DND-41 (cell line): ENCODE results near the gene GLDN.

Experiments used
- ATAC-seq: fragments of 200-7000 bp; cut with Tn5 transposase; 3 replicates; pipeline ENCODE4 v1.9.1; 2021; ENCODE audit warnings: low read depth; ENCODE audit not compliant: insufficient read depth
- DNase-seq: peaks from one replicate; pipeline ENCODE4 v3.0.0-alpha.2; 2020
- H2AFZ ChIP-seq: 2 replicates; pipeline ENCODE4 v1.6.0; 2012; ENCODE audit warnings: low read depth, low read length
- H3K27ac ChIP-seq: 2 replicates; pipeline ENCODE4 v1.5.1; 2012; ENCODE audit warnings: low read length, inconsistent platforms
- H3K27me3 ChIP-seq: fragments of 200-600 bp; sonication (generic); 2 replicates; pipeline ENCODE4 v1.6.0; 2012; ENCODE audit warnings: low read length, mild to moderate bottlenecking, inconsistent platforms; ENCODE audit not compliant: insufficient read depth, poor library complexity
- H3K36me3 ChIP-seq: 2 replicates; pipeline ENCODE4 v1.5.1; 2012; ENCODE audit warnings: low read length, inconsistent platforms; ENCODE audit not compliant: insufficient read depth
- H3K4me1 ChIP-seq: 2 replicates; pipeline ENCODE4 v1.5.1; 2012; ENCODE audit warnings: mild to moderate bottlenecking, low read length; ENCODE audit not compliant: insufficient read depth
- H3K4me2 ChIP-seq: 2 replicates; pipeline ENCODE4 v1.6.0; 2012; ENCODE audit warnings: mild to moderate bottlenecking, moderate library complexity, low read length, inconsistent platforms; ENCODE audit not compliant: insufficient read depth
- H3K4me3 ChIP-seq, 2 experiments: fragments of 200-600 bp in 1 of 2; shearing (Covaris generic) in 1 of 2; 2 replicates each; pipeline ENCODE4 v1.5.1; 2012 to 2016; ENCODE audit warnings: inconsistent platforms in 2 of 2, low read length in 2 of 2, mild to moderate bottlenecking in 2 of 2, low read depth in 1 of 2, moderate library complexity in 1 of 2
- H3K79me2 ChIP-seq: 2 replicates; pipeline ENCODE4 v1.6.0; 2012; ENCODE audit warnings: low read length, inconsistent platforms; ENCODE audit not compliant: insufficient read depth
- H3K9ac ChIP-seq: 2 replicates; pipeline ENCODE4 v1.6.0; 2012; ENCODE audit warnings: low read depth, mild to moderate bottlenecking, inconsistent platforms, low read length, moderate library complexity
- H3K9me3 ChIP-seq: 2 replicates; pipeline ENCODE4 v1.5.1; 2012; ENCODE audit warnings: low read length, moderate library complexity, mild to moderate bottlenecking, inconsistent platforms; ENCODE audit not compliant: insufficient read depth, severe bottlenecking
- H4K20me1 ChIP-seq: 2 replicates; pipeline ENCODE4 v1.6.0; 2012; ENCODE audit warnings: low read length; ENCODE audit not compliant: insufficient read depth
- EZH2 ChIP-seq: IDR thresholded peaks from 3 replicates; pipeline ENCODE4 v1.6.1; 2012; ENCODE audit warnings: borderline replicate concordance, low read depth, mild to moderate bottlenecking, moderate library complexity, low read length, inconsistent platforms; ENCODE audit not compliant: severe bottlenecking
- TF ChIP-seq, protein P1 (sequence below): IDR thresholded peaks from 2 replicates; pipeline ENCODE4 v1.5.1; 2012; ENCODE audit warnings: borderline replicate concordance, low read length, moderate library complexity, mild to moderate bottlenecking; ENCODE audit not compliant: poor library complexity, severe bottlenecking; ENCODE audit errors: extremely low read depth

Gene GLDN

GRCh38 chr15:51369451-51369761 is 28.0 kb downstream of the GLDN start:
- ATAC-seq (no peak), DNase-seq (no peak)
- Histone ChIP-seq H3K79me2 (no peaks in the 10 kb centered on the region), H3K9me3 (no peaks in the 10 kb centered on the region), H3K4me1 (no peaks in the 10 kb centered on the region), H3K36me3 (no peaks in the 10 kb centered on the region), H4K20me1 (no peaks in the 10 kb centered on the region), H3K27ac (no peak overlapping the region), H3K27me3 (no peaks in the 10 kb centered on the region), H2AFZ (no peak overlapping the region), H3K9ac (no peak overlapping the region), H3K4me2 (no peak overlapping the region), H3K4me3 (no peak overlapping the region)
- TF ChIP-seq, protein P1, sequence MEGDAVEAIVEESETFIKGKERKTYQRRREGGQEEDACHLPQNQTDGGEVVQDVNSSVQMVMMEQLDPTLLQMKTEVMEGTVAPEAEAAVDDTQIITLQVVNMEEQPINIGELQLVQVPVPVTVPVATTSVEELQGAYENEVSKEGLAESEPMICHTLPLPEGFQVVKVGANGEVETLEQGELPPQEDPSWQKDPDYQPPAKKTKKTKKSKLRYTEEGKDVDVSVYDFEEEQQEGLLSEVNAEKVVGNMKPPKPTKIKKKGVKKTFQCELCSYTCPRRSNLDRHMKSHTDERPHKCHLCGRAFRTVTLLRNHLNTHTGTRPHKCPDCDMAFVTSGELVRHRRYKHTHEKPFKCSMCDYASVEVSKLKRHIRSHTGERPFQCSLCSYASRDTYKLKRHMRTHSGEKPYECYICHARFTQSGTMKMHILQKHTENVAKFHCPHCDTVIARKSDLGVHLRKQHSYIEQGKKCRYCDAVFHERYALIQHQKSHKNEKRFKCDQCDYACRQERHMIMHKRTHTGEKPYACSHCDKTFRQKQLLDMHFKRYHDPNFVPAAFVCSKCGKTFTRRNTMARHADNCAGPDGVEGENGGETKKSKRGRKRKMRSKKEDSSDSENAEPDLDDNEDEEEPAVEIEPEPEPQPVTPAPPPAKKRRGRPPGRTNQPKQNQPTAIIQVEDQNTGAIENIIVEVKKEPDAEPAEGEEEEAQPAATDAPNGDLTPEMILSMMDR, result no peak
- TF ChIP-seq EZH2, result no peak

DNA sequence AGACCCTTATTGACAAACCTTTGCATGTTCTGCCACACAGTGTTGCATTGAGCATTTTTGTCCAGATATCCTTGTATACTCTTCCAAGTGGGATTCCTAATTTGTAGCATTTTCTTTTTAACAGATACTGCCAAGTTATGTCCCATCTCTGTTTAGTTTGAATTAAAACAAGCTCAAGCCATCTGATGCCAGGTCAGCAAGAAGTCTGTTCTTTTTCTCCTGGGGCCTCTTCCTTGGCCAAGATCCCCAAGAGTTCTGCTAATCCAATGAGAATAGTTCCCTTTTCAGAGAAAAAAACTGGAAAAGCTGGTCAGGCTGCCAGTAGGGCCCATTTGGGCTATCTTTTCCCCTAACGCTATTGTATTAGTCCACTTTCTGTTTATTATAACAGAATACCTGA is 29.8 kb downstream of the GLDN start:
- Histone ChIP-seq H2AFZ (no peak overlapping the region), H3K9ac (no peak overlapping the region), H3K4me1 (no peaks in the 10 kb centered on the region), H3K4me3 (no peak overlapping the region), H3K9me3 (no peaks in the 10 kb centered on the region), H3K4me2 (no peak overlapping the region), H4K20me1 (no peaks in the 10 kb centered on the region), H3K27me3 (no peaks in the 10 kb centered on the region), H3K79me2 (no peaks in the 10 kb centered on the region), H3K27ac (no peak overlapping the region), H3K36me3 (no peaks in the 10 kb centered on the region)
- no peak for ATAC-seq
- TF ChIP-seq, protein P1, result no peak
- TF ChIP-seq EZH2, result no peak
- DNase-seq, result no peak

DNA sequence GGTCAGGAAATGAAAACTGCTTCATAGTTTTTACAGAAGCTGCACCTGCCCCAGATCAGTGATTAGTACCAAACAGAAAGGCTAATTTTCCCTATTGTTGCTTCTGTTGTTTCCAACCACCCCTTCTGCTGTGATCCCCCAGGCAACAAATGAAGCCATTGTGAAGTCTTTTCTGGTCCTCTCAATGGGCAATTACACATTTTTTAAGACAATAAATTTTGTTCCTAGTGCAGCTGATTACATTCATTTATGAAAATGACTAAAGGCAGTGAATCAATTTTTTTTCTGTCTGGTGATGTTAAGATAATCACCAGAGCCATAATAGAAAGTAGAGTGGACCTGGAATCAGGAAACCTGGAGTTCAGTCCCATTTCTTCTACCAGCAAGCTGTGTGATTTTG is 32.7 kb downstream of the GLDN start:
- H2AFZ ChIP-seq, result no peak overlapping the region
- H3K4me1 ChIP-seq, result no peaks in the 10 kb centered on the region
- TF ChIP-seq, protein P1, result no peak
- TF ChIP-seq EZH2, result no peak
- H3K4me2 ChIP-seq, result no peak overlapping the region
- no peak overlapping the region for H3K4me3 ChIP-seq
- no peaks in the 10 kb centered on the region for H3K36me3 ChIP-seq
- H3K27me3 ChIP-seq, result no peaks in the 10 kb centered on the region
- H3K27ac ChIP-seq, result no peak overlapping the region
- ATAC-seq (no peak), DNase-seq (no peak)
- no peaks in the 10 kb centered on the region for H4K20me1 ChIP-seq
- no peaks in the 10 kb centered on the region for H3K79me2 ChIP-seq
- H3K9me3 ChIP-seq, result no peaks in the 10 kb centered on the region
- no peak overlapping the region for H3K9ac ChIP-seq
